Measurements from ENCODE around the gene MATN4.

MATN4 gene

DNA sequence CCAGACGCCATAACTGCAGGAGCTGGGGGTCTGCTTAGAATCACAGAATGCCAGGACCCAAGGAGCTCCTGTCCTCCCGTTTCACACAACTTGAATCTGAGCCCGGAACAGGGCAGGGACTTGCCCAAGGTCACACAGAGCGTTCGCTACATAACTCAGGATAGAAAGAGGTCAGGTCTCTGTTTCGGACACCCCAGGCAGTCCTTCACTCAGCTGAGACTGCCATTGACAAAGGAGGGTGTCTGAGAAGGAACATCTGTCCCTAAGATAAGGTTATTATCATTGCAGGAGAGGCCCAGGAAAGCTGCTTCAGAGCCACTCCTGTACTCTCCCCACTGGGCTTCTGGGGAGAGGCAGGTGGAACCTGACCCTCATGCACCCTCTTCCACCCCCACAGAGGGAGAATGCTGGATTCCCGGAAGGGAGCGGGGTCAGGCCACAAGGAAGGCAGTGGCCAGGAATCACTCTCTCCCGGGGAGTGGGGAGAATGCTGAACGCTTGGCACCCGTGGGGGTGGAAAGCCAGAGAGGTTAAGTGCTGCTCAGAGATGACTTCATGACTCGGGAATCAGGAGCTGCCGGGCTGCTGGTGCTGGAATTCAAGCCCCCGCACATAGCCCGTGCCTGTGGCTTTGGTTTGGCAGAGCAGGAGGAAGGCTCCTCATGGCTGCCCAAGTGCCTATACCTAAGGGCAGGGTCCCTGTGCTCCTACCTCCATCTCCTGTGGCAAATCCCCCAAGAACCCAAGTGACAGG is 29.4 kb upstream of the MATN4 start:
- TF ChIP-seq, protein P1, sequence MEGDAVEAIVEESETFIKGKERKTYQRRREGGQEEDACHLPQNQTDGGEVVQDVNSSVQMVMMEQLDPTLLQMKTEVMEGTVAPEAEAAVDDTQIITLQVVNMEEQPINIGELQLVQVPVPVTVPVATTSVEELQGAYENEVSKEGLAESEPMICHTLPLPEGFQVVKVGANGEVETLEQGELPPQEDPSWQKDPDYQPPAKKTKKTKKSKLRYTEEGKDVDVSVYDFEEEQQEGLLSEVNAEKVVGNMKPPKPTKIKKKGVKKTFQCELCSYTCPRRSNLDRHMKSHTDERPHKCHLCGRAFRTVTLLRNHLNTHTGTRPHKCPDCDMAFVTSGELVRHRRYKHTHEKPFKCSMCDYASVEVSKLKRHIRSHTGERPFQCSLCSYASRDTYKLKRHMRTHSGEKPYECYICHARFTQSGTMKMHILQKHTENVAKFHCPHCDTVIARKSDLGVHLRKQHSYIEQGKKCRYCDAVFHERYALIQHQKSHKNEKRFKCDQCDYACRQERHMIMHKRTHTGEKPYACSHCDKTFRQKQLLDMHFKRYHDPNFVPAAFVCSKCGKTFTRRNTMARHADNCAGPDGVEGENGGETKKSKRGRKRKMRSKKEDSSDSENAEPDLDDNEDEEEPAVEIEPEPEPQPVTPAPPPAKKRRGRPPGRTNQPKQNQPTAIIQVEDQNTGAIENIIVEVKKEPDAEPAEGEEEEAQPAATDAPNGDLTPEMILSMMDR (IDR thresholded peaks at IDR 0.05; ENCODE audit: low read depth, low read length), result no peak
- no peak for DNase-seq
- Histone ChIP-seq H3K4me3 (ENCODE audit: low read depth, low read length) (no peak overlapping the region), H3K36me3 (no peaks in the 10 kb centered on the region), H3K27me3 (no peaks in the 10 kb centered on the region), H3K4me1 (peaks cover 15% of the 10 kb centered on the region), H3K9me3 (no peaks in the 10 kb centered on the region)

DNA sequence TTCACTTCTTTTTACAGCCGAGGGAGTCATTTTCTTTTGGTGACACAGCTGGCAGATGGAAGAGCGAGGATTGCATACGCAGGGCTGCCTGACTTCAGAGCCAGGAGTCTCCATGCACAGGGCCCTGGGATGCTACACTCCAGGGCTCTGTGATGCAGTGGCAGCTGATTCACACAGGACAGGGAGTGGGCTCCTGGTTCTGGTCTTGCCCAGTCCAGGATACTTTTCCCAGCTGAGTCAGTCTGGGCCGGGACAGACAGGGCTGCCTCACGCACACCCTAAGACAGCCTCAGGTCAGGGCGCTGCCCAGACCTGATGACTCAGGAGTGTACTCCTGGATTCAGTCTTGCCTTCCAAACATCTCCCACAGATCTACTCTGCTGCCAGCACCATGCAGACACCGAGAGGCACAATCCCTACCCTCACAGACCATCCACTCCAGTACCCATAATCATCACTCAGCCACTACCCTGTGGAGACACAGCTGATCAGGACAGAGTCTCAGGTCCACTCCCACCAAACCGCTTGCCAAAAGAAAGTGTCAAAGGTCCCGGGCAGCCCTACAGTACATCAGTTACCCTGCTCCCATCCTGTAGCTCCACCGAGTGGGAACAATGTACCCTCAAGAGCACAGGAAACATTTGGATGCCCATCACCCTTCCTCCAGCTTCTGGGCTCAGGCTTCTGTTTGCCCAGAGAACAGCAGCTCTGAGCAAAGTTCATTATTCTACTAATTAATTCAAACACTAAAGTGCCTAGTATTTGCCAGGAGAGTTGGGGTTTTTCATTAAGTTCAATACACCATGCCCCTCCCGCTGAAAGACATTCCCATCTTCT is 28.6 kb upstream of the MATN4 start:
- peaks cover 10% of the 10 kb centered on the region for H3K4me1 ChIP-seq
- H3K4me3 ChIP-seq (ENCODE audit: low read depth, low read length), result no peak overlapping the region
- no peaks in the 10 kb centered on the region for H3K27me3 ChIP-seq
- DNase-seq, result no peak
- TF ChIP-seq, protein P1 (IDR thresholded peaks at IDR 0.05; ENCODE audit: low read depth, low read length), result no peak
- H3K36me3 ChIP-seq, result no peaks in the 10 kb centered on the region
- H3K9me3 ChIP-seq, result no peaks in the 10 kb centered on the region

DNA sequence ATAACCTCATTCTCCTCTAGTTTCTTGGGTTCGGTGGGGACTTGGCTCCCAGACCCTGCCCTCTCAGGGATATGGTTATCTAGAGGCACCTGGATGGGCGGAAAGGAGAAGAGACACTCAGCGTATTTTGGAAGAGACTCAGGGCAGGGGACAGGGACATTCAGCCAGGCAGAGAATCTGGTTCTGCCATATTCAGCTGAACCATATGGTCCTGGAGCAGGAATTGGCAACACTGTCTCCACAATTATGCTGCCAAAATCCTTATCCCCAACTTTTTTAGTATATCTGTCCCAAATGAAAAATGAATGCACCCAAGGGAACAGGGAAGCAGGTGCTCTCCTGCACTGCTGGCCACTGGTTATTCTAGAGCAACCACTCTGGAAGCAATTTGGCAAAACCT is 22.4 kb upstream of the MATN4 start:
- no peaks in the 10 kb centered on the region for H3K4me1 ChIP-seq
- no peaks in the 10 kb centered on the region for H3K27me3 ChIP-seq
- H3K36me3 ChIP-seq, result no peaks in the 10 kb centered on the region; the same call in none of the 2 replicates
- no peak for DNase-seq
- H3K9me3 ChIP-seq, result no peaks in the 10 kb centered on the region
- no peak overlapping the region for H3K4me3 ChIP-seq (ENCODE audit: low read depth, low read length)
- TF ChIP-seq, protein P1 (IDR thresholded peaks at IDR 0.05; ENCODE audit: low read depth, low read length), result no peak

DNA sequence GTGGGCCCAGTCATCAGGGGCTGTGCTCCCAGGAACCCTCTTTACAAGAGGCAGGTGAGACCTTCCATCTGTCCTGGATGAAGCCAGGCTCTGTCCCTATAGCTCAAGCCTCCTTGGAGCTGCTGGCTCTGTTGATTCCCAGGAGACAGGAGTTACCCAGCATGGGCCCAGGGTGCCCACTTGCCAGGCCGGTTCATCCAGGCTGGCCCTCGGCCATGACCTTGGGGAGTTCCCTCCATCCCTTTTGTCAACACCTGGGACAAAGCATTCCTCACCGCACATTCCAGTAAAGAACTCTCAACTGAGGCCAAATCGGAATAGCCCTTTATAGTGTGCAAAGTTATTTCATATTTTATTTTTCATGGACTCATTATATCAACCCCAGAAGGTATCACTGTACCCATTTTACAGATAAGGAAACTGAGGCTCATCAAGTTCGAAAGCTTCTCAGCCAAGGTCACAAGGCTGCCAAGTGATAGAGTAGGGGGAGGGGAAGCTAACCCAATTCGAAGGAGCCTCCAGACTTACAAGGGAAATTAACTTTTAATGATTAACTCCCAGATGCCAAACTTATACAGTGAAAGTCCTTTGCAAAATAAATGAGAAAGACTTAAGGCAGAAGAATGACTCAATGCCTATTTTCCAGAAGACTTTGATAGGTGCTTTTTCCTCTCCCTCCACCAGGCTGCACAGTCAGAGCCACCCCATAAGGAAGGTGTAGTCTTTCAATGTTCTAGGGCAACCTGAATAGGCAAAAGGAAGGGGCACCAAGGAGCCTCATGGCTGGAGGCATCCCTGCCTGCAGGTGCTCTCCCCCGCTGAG is 21.6 kb upstream of the MATN4 start:
- TF ChIP-seq, protein P1 (IDR thresholded peaks at IDR 0.05; ENCODE audit: low read depth, low read length), result no peak
- Histone ChIP-seq H3K27me3 (no peaks in the 10 kb centered on the region), H3K4me1 (no peaks in the 10 kb centered on the region), H3K4me3 (ENCODE audit: low read depth, low read length) (no peak overlapping the region), H3K36me3 (no peaks in the 10 kb centered on the region; the same call in none of the 2 replicates), H3K9me3 (no peaks in the 10 kb centered on the region)
- DNase-seq, result no peak

DNA sequence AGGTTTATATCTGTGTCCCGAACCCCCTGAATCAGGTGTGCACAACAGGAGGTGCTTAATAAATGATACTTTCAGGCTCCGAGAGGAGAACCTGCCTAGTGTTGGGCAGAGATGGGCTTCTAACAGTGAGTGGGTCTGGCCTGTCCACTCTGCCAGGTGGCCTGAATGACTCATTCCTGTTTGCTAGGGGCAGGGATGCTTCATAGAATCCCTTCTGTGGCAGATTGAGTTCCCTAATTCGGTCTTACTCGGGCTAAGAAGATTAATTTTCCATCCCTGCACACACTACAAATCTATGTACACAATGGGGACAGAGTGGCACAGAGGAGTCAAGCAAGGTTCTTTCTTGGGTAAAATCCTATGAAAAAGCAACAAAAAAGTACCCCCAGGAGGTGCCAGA is 20.4 kb upstream of the MATN4 start:
- Histone ChIP-seq H3K4me3 (ENCODE audit: low read depth, low read length) (no peak overlapping the region), H3K4me1 (no peaks in the 10 kb centered on the region), H3K9me3 (no peaks in the 10 kb centered on the region), H3K36me3 (no peaks in the 10 kb centered on the region; the same call in none of the 2 replicates), H3K27me3 (no peaks in the 10 kb centered on the region)
- no peak for DNase-seq
- TF ChIP-seq, protein P1 (IDR thresholded peaks at IDR 0.05; ENCODE audit: low read depth, low read length), result no peak

All from BE2C (cell line).